Erythroblast (primary cell): ENCODE results near the gene PRRC2C.

Experiments used
- GATA1 ChIP-seq: IDR thresholded peaks from 2 replicates; pipeline ENCODE4 v1.6.1; 2011; ENCODE audit warnings: low read depth, mild to moderate bottlenecking, control low read depth, low read length, moderate library complexity
- POLR2A ChIP-seq: IDR thresholded peaks from 2 replicates; pipeline ENCODE4 v1.6.1; 2011; ENCODE audit warnings: mild to moderate bottlenecking, low read length

- TF ChIP-seq POLR2A (no peak), GATA1 (no peak)
Measured at GRCh38 chr1:171635661-171636060, 150.3 kb downstream of the PRRC2C start.
